Measurements from ENCODE around the gene OSGEP. TPM values are rescaled to one million over a fixed set of nuclear protein-coding genes. Genes with fewer than 3 reads are reported as not detected.

The OSGEP gene
- polyA plus RNA-seq (2013, experiment 1 of 2; ENCODE audit: insufficient read length), result 28.4 TPM
- polyA plus RNA-seq (2013, experiment 2 of 2; ENCODE audit: insufficient read length), result 28.2 TPM

- DNase-seq, result peak; percentile 99
Measured at GRCh38 chr14:20454516-20455354, at the start of gene OSGEP, which contains the start of gene APEX1. OSGEP (minus strand) TSS chr14:20454812; CDS start chr14:20454683, 129 bp downstream. APEX1 (plus strand) TSS chr14:20455226; CDS start chr14:20455646, 420 bp downstream.

- DNase-seq, result no peak
Measured at GRCh38 chr14:20503898-20504297, 49.3 kb upstream of the OSGEP start.

GRCh38 chr14:20501346-20501745, 46.7 kb upstream of the OSGEP start:
- no peak for DNase-seq

- no peak for DNase-seq
Measured at GRCh38 chr14:20499881-20500280, 45.3 kb upstream of the OSGEP start.

- DNase-seq, result no peak
Measured at GRCh38 chr14:20499108-20499507, 44.5 kb upstream of the OSGEP start.

GRCh38 chr14:20498622-20499021, 44.0 kb upstream of the OSGEP start:
- DNase-seq, result no peak

GRCh38 chr14:20494935-20495766, 40.5 kb upstream of the OSGEP start:
- DNase-seq, result no peak

GRCh38 chr14:20493634-20494033, 39.0 kb upstream of the OSGEP start:
- DNase-seq, result no peak

- DNase-seq, result no peak
Measured at GRCh38 chr14:20492486-20492885, 37.9 kb upstream of the OSGEP start.

GRCh38 chr14:20490563-20490962, 36.0 kb upstream of the OSGEP start:
- no peak for DNase-seq

- no peak for DNase-seq
Measured at GRCh38 chr14:20489093-20489994, 34.7 kb upstream of the OSGEP start.

GRCh38 chr14:20487396-20487725, 32.7 kb upstream of the OSGEP start:
- no peak for DNase-seq

GRCh38 chr14:20486684-20487395, 32.2 kb upstream of the OSGEP start:
- no peak for DNase-seq

GRCh38 chr14:20485900-20486299, 31.3 kb upstream of the OSGEP start:
- no peak for DNase-seq

GRCh38 chr14:20482382-20482781, 27.8 kb upstream of the OSGEP start:
- DNase-seq, result no peak

GRCh38 chr14:20478894-20479293, 24.3 kb upstream of the OSGEP start:
- no peak for DNase-seq

GRCh38 chr14:20477211-20477876, 22.7 kb upstream of the OSGEP start:
- DNase-seq, result no peak

- DNase-seq, result no peak
Measured at GRCh38 chr14:20476776-20477175, 22.2 kb upstream of the OSGEP start.

- no peak for DNase-seq
Measured at GRCh38 chr14:20472536-20473169, 18.0 kb upstream of the OSGEP start.

- no peak for DNase-seq
Measured at GRCh38 chr14:20470603-20470901, 15.9 kb upstream of the OSGEP start.
